Eye (tissue), 1 donor: Measurements from ENCODE around the gene S100A6.
A peak's percentile ranks its signal among the peaks of the same experiment; 100 is the strongest.
"Not testable (repeated sequence)": the region's sequence is repeated elsewhere in the genome, so short reads cannot be mapped to it uniquely, and the experiment has no call there.

Experiments
- DNase-seq: peaks from one replicate; pipeline ENCODE4 v3.0.0-alpha.2; 2015

Gene S100A6

DNA sequence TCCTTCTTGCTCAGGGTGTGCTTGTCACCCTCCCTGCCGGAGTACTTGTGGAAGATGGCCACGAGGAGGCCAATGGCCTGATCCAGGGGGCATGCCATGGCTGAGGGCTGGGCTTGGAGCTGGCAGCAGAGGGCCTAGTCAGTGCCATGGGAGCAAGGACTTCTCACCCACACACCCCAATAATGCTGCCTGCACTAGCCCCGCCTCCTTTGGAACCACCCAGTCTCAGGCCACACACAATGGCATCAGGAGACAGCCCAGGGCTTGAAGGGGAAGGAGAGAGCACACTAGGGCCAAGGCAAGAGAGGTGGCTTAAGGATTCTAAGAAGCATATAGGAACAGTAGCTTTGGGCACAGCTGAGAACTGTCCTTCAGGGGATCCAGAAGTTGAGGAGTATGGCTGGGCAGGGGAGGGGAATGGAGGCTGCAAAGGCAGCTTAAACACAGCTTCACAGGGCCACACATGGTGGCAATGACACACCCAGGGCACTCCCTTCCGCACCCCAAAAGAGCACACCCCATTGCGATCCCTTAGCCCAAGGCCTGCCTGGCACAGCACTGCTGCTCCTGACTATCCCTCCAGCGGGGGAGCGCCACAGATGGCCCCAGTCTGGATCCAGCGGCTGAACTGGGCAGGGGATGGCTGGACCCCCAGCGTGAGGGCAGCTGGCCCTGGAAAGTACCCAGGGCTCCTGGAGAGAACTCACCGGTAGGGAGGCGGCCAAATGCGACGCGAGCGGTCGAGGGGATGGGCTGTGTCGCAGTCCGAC lies at the start of gene S100A6:
S100A6 (minus strand) TSS at position 750 of the 770 bp plus-strand sequence; CDS start at position 98, 652 bp downstream.
- no peak for DNase-seq

DNA sequence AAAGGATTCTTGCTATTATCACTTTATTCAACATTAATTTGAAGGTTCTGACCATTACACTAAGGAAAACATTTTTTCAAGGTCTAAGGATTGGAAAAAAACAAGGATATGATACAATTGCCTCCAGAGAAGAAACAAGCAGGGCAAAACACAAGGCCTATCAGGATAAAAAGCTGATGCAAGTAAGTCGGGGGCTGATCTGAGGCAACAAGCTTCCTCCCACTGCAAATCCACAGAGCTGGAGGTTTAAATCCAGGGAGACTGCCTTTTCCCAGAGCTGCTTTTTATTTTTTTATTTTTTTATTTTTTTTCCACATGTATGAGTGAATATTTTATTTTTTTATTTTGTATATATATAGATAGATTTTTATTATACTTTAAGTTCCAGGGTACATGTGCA lies 49.2 kb upstream of the S100A6 start:
- no peak for DNase-seq

DNA sequence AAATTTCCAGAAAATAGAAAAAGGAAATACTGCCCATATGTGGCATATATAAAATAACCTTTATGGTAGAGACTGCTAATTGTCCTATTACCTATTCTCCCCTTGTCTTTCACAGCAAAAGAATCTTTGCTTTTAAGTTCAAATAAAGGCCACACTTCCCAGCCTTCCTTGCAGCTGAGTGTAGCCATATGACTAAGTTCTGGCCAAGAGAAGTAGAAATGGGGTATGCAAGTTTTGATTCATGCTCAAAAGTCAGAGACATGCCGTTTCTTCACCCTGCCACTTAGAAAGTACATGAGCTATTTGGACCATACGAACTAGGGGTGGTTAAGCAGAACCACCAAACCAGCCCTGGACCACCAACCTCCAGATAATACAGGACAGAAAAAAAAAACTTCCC lies 48.2 kb upstream of the S100A6 start:
- no peak for DNase-seq

DNA sequence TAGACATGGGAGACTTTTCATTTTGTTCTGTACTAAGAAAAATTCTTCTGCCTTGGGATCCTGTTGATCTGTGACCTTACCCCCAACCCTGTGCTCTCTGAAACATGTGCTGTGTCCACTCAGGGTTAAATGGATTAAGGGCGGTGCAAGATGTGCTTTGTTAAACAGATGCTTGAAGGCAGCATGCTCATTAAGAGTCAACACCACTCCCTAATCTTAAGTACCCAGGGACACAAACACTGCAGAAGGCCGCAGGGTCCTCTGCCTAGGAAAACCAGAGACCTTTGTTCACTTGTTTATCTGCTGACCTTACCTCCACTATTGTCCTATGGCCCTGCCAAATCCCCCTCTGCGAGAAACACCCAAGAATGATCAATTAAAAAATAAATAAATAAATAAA lies 47.7 kb upstream of the S100A6 start:
- not testable (repeated sequence) for DNase-seq

DNA sequence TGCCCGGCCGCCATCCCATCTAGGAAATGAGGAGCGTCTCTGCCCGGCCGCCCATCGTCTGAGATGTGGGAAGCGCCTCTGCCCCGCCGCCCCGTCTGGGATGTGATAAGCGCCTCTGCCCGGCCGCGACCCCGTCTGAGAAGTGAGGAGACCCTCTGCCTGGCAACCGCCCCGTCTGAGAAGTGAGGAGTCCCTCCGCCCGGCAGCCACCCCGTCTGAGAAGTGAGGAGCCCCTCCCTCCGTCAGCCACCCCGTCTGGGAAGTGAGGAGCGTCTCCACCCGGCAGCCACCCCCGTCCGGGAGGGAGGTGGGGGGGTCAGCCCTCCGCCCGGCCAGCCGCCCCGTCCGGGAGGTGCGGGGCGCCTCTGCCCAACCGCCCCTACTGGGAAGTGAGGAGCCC lies 47.0 kb upstream of the S100A6 start:
- not testable (repeated sequence) for DNase-seq

DNA sequence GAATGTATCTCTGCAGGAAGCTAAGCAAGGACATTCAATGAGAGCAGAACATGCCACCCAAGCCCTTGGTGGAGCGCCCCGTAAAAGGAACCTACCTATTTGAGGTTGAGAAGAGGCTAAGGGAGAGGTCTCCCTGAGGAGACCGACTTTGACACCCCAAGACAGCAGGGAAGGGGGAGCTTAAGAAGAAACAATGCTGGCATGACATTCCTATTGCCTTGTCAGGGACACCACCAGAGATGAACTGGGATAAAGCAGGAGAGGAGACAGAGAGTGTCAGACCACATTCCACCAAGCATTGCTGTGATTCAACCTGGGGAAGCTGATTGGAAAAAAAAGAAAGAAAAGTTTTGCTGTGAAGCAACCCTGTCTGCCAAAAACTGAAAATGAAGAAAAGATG lies 43.1 kb upstream of the S100A6 start:
- DNase-seq, result no peak

DNA sequence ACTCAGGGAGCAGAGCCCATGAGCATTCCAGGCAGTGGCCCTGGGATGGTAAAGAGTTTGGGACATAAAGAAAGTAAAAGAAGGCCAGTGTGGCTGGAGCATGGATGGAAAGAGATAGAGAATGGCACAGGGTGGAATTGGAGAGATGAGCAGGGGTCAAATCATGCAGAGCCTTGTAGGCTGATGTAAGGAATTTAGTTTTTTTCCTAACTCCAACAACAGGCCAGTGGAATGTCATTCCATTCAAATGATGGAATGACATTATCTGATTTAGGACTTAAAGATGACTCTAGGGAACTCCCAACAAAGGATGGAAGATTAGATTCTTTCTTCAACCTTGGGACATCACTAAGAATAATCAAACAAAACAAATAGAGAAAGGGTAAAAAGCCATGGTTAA lies 42.7 kb upstream of the S100A6 start:
- no peak for DNase-seq

DNA sequence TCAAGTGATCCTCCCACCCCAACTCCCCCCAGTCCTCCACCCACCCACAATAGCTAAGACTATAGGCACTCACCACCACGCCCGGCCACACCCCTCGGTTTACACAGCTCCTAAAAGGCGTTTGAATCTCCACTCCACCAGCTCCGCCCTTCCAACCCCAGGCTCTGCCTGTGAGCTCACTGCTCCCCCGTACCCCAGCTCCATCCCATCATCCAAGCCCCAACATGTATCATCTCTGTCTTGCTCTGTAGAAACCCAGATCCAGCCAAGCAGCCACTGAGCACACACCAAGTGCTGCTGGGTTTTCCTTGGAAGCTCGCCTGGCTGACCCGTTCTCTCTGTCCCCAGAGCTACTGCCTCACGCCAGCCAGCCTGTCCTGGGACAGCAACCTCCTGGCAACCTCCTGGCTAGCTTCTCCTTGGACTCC lies 41.8 kb upstream of the S100A6 start:
- no peak for DNase-seq

DNA sequence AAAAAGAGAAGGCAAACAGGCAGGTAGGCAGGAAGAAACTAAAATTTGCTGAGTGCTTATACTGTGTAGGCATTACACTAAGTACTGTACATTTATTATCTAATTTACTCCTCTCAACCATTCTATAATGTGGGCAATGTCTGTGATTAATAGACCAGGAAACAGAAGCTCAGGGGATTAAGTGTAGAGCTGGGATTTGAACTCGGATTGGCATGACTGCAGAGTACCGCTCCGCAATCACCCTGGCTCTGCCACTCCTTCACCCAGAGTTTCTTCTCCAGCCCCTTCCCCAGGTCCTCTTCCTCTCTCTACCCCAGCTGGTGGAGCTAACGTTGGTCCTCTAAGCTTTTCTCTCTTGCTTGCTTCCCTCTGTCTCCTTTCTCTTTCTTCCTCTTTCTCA lies 41.3 kb upstream of the S100A6 start:
- DNase-seq, result no peak

DNA sequence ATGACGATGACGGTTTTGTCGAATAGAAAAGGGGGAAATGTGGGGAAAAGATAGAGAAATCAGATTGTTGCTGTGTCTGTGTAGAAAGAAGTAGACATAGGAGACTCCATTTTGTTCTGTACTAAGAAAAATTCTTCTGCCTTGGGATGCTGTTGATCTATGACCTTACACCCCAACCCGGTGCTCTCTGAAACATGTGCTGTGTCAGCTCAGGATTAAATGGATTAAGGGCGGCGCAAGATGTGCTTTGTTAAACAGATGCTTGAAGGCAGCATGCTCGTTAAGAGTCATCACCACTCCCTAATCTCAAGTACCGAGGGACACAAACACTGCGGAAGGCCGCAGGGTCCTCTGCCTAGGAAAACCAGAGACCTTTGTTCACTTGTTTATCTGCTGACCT lies 39.7 kb upstream of the S100A6 start:
- not testable (repeated sequence) for DNase-seq

DNA sequence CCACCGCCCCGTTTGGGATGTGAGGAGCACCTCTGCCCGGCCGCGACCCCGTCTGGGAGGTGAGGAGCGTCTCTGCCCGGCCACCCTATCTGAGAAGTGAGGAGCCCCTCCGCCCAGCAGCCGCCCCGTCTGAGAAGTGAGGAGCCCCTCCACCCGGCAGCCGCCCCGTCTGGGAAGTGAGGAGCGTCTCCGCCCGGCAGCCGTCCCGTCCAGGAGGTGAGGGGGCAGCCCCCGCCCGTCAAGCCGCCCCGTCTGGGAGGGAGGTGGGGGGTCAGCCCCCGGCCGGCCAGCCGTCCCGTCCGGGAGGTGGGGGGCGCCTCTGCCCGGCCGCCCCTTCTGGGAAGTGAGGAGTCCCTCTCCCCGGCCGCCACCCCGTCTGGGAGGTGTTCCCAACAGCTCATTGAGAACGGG lies 39.3 kb upstream of the S100A6 start:
- not testable (repeated sequence) for DNase-seq

DNA sequence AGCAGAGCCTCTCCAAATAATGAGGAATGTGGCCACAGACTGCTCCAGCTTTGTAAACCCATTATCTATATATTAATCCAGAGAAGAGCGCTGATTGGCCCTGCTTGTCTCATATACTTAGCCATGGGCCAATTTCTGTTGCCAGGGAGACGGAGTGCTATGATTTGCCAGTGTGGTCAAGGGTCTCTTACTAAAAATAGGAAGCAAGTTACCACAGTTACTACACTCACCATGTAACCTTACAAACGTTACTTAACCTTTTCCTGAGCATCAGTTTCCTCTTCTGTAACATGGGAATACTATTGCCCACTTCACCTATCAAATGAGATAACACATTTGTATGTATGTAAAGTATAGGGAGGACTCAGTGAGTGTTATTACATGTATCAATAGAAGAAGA lies 37.6 kb upstream of the S100A6 start:
- DNase-seq, result no peak

DNA sequence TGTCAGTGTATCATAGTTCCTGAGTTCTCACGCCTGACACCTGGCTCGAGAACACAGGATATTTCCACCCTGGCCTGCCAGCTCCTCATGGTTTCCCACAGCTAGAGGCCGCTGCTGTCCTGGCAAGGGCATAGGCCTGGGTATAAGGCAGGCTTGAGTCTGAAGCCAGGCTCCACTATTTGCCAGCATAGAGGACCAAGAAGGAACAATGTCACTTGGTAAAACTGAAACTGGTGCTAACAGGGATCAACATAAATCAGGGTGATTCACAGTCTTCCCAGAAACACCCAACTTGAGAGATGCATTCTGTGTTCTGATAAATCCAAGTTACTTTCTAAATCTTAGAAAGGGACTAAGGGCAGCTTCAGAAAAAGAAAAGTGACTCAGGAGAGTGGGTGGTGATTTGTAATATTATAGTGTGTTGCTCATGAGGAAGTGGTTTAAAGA lies 36.8 kb upstream of the S100A6 start:
- DNase-seq, result peak; percentile 50

DNA sequence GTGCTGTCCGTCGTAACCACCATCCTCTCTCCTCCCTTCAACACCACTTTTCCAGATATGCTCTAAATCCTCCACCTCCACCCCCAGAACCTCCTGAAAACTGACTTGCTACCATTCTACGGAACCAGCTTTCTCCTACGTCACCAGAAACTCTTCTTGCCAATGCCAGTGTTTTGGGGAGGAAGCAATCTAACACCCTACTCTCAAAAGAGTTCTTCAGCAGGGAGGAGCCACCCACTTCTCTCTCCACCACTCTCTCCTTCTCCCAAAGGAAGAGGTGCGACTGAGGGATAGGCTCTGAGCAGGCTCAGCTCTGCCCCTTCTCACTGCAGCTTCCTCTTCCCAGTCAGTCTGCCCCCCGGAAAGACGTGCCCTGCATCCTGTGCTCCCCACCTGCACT lies 35.9 kb upstream of the S100A6 start:
- no peak for DNase-seq

DNA sequence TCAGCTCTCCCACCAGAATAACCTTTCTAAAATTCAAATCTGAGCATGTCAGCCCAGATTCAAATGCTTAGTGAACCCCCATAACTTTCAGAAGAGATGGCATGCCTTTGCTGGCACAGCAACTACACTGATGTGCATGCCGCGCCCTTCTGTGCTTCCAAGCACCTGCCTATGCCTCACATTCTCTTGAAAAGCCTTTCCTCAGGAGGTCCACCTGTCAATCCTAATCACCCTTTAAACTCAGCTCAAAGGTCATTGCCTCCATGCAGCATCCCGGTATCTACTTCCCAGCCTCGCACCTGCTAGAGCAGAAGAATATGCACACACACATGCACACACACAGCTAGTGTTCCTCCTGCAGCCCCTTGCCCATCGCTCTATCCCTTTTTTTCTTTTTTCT lies 35.1 kb upstream of the S100A6 start:
- DNase-seq, result no peak

DNA sequence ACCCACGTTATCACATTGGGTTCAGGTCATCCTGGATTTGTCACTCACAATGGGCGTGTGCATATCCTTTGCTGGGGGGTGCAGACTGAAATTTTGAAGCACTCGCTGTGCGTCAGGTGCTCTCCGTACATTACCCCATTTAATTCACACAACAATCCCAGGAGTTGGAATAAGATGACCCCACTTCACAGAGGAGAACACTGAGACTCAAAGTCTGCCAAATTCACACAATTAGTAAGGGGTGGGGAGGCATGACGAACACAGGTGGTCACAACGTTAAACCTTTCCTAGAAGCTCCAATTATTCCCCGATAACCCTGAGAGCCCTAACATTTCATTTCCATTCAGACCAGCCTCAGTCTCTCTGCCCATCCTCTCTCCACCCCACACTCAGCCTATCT lies 33.7 kb upstream of the S100A6 start:
- no peak for DNase-seq

DNA sequence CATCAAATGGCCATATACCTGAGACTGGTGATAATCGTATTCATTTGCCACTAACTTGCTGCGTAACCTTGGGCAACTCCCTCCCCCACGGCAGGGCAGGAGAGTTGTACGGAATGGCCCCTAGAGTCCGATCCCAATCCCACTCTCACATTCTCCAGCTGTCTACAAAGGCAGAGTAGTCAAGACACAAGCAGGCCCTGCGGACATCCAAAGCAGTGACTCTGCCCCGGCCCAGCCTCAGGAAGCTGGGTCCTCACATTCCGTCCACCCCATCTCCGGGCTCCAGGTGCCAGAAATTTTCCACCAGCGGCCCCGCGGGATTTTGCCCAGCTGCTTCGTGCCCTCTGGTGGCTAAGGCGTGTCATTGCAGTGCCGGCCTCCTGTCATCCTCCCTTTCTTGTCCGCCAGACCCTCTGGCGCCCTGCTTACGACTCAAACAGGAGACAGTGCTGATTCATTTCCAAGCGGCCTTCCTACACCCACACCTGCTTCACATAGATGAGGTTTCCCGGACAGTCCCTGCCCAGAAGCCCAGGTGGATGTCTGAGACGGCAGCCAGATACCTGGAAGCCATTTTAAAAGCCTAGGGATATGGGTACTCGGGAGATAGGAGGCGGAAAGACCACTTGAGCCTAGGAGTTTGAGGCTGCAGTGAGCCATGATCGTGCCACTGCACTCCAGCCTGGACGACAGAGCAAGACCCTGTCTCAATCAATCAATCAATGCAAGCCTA lies 32.7 kb upstream of the S100A6 start:
- DNase-seq, result peak; percentile 97

DNA sequence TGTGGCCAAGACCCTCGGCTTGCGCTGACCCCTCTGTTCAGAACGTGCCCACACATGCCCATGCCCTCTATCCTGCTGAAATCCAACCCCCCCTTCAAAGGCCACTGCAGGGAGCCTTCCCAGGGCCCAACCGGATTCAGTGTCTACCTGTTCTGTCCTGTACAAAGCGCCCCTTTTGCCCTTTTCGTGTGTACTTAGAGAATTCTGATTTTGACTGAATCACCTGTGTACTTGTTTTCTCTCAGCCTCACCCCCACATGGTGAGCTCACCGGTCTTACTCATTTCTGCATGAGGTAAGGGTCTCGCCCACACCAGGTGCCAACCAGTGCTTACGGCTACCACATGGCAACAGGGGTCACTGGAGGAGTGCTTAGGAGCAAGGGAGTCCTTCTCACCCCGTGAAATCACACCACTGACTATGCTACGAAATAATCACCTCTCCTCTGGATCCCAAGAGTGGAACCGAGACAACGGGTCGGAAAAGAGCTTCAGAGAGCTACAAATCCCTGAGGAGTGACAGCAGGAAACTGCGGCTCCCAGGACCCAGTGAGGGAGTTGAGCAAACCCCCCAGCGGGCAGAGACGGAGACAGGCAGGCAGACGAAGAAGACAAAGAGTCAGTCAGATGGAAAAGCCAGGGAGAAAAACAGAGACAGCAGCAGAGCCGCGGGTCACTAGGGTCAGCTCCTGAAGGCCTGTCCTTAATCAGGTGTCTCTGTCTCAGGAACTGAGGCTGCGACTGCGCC lies 32.0 kb upstream of the S100A6 start:
- no peak for DNase-seq

DNA sequence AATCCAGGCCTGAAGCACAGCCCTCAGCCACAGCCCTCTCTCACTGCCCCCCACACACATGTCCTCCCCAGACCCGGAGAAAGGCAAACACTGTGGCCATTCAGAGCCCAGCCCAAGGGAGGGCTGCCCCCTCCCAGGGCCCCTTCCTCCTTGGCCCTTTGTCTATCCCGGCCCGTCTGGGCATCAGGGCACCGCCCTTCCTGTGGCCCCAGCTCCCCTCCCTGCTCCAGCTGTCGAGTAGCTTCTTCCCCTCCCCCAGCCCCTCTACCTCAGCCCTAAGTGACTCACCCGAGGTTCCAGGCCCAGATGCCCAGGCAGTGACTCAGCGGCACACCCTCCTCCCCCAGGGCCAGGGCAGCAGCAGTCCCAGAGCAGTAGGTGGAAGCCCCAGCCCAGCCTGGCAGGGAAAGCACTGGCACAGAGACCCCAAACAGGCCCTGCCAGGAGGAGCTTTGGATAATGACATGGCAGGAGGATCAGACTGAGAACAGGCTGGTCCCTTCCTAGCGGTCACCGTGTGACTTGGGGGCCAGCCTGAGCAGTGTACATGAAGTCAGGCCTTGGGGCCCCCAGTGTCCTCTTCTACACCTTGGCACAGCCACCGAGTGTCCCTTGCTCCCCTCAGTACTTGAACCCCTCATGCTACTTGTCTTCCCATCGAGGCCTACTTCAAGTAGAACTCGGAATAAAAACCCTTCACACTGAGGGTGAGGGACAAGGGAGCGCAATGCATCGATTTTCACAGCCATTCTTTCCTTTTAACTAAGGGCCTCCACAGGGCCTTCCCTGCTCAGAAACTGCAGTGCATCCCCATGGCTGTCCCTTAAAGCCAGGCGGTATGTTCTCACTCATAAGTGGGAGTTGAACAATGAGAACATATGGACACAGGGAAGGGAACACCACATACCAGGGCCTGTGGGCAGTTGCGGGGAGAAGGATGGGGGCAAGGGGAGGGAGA lies 30.9 kb upstream of the S100A6 start:
- DNase-seq, result peak; percentile 87

DNA sequence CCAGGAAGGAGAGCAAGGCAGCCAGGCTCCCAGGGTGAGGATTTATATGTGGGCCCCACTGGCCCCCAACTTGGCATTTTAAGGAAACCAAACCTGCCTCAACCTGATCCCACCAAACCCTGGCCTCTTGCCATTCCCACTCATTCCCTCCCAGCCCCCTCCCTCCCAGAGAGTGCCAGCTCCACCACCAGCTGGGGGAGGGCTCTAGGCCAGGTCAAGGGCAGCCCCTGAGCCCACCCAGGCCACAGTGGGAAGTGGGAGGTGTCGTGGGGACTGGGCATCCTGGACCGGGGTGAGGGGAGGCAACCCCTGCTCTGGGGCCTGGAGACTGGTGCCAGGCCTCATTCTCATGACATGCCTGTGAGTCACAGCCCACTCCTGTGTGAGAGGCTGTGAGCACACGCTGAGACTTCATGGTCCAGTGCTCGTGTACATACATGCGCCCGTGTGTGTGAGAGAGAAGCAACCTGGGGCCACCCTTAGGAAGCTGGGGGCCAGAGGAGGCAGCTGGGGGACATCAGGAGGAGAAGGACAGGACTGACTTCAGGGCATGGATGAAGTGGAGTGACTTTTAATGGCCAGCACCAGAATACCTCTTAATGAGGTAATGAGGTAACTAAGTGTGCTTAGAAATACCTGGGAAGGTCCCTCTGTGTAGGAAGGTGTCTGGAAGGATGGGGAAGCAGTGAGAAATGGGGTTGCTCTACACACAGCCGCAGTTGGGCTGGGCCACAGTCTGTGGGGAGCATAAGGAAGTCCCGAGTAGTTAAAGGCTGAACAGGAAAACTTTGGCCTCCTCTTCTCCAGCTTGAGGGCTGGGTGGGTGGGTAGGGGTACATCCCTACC lies 30.0 kb upstream of the S100A6 start, which contains the start of gene S100A2:
S100A2 (minus strand) TSS at position 316 of the 846 bp plus-strand sequence. CDS start 1,967 bp downstream, outside the sequence.
- peak; percentile 75 for DNase-seq

DNA sequence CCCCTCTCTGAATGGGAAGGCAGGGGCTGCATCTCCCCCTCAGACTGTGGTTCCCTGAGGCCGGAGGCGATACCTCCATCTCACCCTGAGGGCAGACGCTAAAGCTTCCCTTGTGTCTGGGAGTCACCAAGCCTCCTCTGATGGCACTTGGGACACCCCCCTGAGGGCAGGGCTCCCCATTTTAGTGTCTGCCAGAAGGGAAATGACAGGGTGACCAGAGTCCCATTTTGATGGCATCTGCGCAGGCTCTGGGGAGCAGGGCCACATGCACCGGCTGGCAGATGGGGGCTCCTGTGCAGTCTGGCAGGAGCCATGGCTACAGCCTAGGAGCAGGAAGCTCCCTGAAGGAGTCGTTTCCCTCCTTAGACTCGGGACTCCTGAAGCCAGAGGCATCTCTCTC lies 28.2 kb upstream of the S100A6 start:
- no peak for DNase-seq
